Muscle layer of duodenum (tissue), 2 donors: Measurements from ENCODE around the gene C1QL1.
"Not testable (repeated sequence)": the region's sequence is repeated elsewhere in the genome, so short reads cannot be mapped to it uniquely, and the experiment has no call there.

Source experiments
- H3K27ac ChIP-seq: one replicate; pipeline ENCODE4 v1.7.0; 2013; ENCODE audit warnings: mild to moderate bottlenecking, low read length
- H3K27me3 ChIP-seq: one replicate; pipeline ENCODE4 v1.7.0; 2013; ENCODE audit warnings: low read depth, mild to moderate bottlenecking, control low read depth, low read length
- H3K36me3 ChIP-seq, 2 donors: one replicate each; pipeline ENCODE4 v1.7.0; 2013; ENCODE audit warnings: low read length in 2 of 2, control low read depth in 1 of 2, mild to moderate bottlenecking in 1 of 2; ENCODE audit not compliant: insufficient read depth in 2 of 2, control insufficient read depth in 1 of 2
- H3K4me1 ChIP-seq, 2 donors: one replicate each; pipeline ENCODE4 v1.7.0; 2013; ENCODE audit warnings: low read length in 2 of 2, mild to moderate bottlenecking in 2 of 2, control low read depth in 1 of 2, moderate library complexity in 1 of 2; ENCODE audit not compliant: insufficient read depth in 2 of 2, control insufficient read depth in 1 of 2
- H3K4me3 ChIP-seq, 2 donors: one replicate each; pipeline ENCODE4 v1.7.0; 2013; ENCODE audit warnings: low read length in 2 of 2, low read depth in 1 of 2, mild to moderate bottlenecking in 1 of 2
- H3K9me3 ChIP-seq, 2 donors: one replicate each; pipeline ENCODE4 v1.7.0; 2013; ENCODE audit warnings: low read length in 2 of 2, control low read depth in 1 of 2, mild to moderate bottlenecking in 1 of 2; ENCODE audit not compliant: control insufficient read depth in 1 of 2
- donor health status: healthy.

Gene C1QL1

DNA sequence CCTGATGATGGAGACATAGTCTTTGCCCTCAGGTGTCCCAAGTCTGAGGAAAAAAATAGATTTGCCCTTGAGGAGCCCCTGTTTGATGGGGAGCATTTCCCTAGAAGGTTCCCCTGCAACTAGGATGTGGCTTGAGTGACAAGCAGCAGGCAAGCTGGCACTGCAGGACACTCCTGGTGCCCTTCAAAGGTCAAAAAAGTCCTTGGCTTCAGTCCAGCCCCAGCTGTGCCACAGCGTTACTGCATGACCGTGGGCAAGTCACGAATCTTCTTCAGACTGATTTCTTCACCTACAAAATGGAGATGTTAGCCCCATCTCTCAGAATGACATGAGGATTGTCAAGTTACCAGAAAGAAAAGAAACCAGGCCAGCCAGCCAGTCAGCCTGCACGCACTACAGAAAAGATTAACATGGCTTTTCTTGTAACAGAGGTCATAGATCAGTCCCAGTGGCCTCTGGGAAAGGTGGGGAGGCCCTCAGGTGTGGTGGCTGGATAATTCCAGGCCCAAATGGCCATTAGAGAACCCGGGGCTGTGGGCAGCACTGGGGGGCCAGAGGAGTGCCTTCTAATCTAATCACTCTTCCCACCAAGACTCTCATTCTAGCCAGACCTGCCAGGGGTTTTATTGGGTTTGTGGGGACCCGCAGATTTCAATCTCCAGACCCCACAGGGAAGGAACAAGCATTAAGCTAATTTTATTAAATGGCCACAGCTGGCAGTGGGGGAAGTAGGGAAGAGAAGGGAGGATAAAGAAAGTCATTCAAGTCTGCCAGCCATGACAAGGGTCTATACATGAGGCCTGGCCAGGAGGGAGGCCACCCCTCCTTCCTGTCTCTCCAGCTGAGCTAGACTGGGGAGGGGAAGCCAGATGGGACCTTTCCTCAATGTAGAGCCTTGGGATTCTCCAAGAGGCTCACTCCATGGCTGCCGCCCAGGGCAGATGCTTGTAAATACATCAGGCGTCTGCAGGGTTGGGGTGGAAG lies 10.8 kb downstream of the C1QL1 start:
- no peak overlapping the region for H3K4me3 ChIP-seq
- H3K4me1 ChIP-seq: peaks cover 0 to 7% of the 10 kb centered on the region in 2 donors
- no peak overlapping the region for H3K27ac ChIP-seq
- peaks cover 7% of the 10 kb centered on the region for H3K27me3 ChIP-seq
- H3K9me3 ChIP-seq: no peaks in the 10 kb centered on the region
- no peaks in the 10 kb centered on the region for H3K36me3 ChIP-seq

GRCh38 chr17:44955674-44956425 lies 12.3 kb downstream of the C1QL1 start:
- Histone ChIP-seq H3K4me1 (peaks cover 0 to 7% of the 10 kb centered on the region in 2 donors), H3K27ac (no peak overlapping the region), H3K4me3 (no peak overlapping the region), H3K36me3 (no peaks in the 10 kb centered on the region), H3K27me3 (peaks cover 7% of the 10 kb centered on the region), H3K9me3 (no peaks in the 10 kb centered on the region)

DNA sequence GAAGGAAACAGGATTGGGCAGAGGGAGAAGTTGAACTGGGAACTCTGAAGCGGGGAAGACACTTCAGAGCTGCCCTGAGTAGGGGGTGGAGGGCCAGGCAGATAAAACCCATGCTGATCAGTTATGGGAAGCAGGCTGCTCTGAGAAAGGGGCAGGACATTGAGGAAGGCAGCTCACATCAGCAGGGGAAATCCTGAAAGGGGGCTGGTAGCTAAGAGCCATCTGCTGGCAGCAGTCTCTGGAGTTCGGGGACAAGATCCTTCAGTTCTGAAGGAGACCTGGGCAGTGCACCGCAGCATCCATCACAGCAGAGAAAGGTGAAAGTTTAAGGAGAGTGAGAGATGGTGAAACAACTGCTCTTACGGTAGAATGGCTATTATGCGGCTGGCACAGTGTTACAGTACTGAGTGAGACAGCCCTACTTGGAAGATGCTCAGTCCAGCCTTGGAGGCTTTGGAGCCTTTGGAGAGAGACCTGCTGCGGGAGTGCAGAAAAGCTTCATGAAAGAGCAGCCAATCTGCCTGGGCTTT lies 15.1 kb downstream of the C1QL1 start:
- H3K4me3 ChIP-seq: no peak overlapping the region
- H3K9me3 ChIP-seq: no peaks in the 10 kb centered on the region
- H3K27ac ChIP-seq: no peak overlapping the region
- peaks cover 0 to 3% of the 10 kb centered on the region in 2 donors for H3K4me1 ChIP-seq
- H3K27me3 ChIP-seq: no peaks in the 10 kb centered on the region
- no peaks in the 10 kb centered on the region for H3K36me3 ChIP-seq

DNA sequence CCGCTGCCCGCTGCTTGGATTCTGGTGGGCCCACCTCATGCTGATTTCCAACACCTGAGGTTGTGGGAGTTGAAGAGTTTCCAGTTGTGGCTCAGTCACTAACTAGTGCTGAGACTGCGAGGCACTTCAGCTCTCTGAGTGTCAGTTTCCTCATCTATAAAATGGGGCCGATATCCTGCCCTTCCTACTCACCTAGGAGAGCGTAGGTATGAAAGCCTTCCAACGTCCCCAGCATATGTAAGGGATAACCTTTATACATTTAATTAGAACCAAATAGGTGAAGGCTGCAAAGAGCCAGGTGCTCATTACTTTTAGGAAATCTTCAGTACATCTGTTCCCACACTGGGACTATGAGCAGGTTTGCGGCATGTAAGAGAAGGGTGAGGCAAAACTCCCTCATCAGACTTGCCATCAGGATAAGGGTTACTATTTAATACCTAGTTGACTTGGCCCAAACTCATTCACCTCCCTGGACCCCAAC lies 19.7 kb downstream of the C1QL1 start:
- no peaks in the 10 kb centered on the region for H3K36me3 ChIP-seq
- H3K4me1 ChIP-seq: peaks cover 0 to 10% of the 10 kb centered on the region in 2 donors
- H3K9me3 ChIP-seq: no peaks in the 10 kb centered on the region
- peak overlapping the region; percentile 74 to 80 for H3K4me3 ChIP-seq
- H3K27ac ChIP-seq: no peak overlapping the region
- no peaks in the 10 kb centered on the region for H3K27me3 ChIP-seq

- H3K36me3 ChIP-seq: no peaks in the 10 kb centered on the region
- peak within 1 kb of the TSS; percentile 24 for H3K27ac ChIP-seq
- H3K4me3 ChIP-seq: peak within 1 kb of the TSS; percentile 74 to 80
- H3K27me3 ChIP-seq: no peaks in the 10 kb centered on the region
- no peaks in the 10 kb centered on the region for H3K9me3 ChIP-seq
- H3K4me1 ChIP-seq: peaks cover 0 to 10% of the 10 kb centered on the region in 2 donors
Measured at GRCh38 chr17:44947461-44948314, 20.4 kb downstream of the C1QL1 start, which contains the start of gene KIF18B. KIF18B (minus strand) TSS chr17:44947773; CDS start chr17:44936344, 11,429 bp downstream.

- H3K27ac ChIP-seq, H3K27me3 ChIP-seq, H3K9me3 ChIP-seq, H3K4me1 ChIP-seq, H3K4me3 ChIP-seq, H3K36me3 ChIP-seq: not testable (repeated sequence)
Measured at GRCh38 chr17:44945652-44946051, 22.5 kb downstream of the C1QL1 start.

GRCh38 chr17:44942456-44942855 lies 25.6 kb downstream of the C1QL1 start:
- Histone ChIP-seq H3K4me1 (peaks cover 0 to 5% of the 10 kb centered on the region in 2 donors), H3K27ac (no peak overlapping the region), H3K4me3 (no peak overlapping the region), H3K9me3 (no peaks in the 10 kb centered on the region), H3K36me3 (no peaks in the 10 kb centered on the region), H3K27me3 (no peaks in the 10 kb centered on the region)

DNA sequence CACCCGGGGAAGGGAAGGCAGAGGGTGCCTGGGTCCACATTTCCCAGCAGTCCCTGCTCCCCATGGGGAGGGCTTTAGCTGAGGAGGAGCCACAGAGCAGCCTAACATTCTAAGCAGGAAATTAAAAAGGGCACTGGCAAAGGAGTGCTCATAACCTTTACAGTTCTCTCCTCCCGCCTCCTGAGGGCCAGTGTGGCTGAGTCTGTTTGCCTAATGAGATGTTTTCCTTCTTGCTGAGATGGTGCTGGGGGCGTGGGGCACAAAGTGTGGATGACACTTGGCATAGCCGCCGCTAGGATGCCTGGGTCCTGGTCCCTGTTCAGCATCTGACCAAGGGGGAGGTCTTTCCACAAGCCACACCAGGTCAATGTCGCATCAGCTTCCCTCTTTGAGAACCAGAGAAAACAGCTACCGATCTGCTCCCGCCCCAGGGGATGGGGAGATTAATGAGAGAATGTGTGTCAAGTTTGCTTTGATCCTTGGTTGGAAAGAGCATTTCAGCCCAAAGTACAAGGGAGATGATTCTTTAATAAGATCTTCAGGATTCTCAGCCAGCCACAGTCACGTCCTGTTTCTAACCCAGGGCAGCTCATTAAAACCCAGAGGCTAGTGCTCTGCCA lies 26.3 kb downstream of the C1QL1 start:
- Histone ChIP-seq H3K4me3 (no peak overlapping the region), H3K4me1 (no peaks in the 10 kb centered on the region), H3K9me3 (no peaks in the 10 kb centered on the region), H3K27ac (no peak overlapping the region), H3K36me3 (no peaks in the 10 kb centered on the region), H3K27me3 (no peaks in the 10 kb centered on the region)

DNA sequence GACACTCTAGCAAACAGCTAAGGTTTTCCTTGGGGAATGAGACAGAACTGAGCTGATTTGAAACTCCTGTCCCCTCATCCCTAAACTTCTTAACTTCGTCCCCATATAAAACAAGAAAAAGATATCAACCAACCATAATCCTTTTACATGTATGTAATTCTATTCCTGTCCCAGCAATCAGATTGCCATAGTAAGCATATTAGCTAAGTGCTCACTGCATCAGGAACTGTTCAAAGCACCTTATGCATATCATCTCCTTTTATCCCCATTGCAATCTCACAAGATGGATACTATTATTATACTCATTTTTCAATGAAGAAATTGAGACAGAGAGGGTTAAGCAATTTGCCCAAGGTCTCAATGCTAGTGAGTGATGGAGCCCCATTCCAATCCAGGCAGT lies 27.3 kb downstream of the C1QL1 start:
- Histone ChIP-seq H3K4me1 (no peaks in the 10 kb centered on the region), H3K27ac (no peak overlapping the region), H3K36me3 (no peaks in the 10 kb centered on the region), H3K4me3 (no peak overlapping the region), H3K9me3 (no peaks in the 10 kb centered on the region), H3K27me3 (no peaks in the 10 kb centered on the region)

DNA sequence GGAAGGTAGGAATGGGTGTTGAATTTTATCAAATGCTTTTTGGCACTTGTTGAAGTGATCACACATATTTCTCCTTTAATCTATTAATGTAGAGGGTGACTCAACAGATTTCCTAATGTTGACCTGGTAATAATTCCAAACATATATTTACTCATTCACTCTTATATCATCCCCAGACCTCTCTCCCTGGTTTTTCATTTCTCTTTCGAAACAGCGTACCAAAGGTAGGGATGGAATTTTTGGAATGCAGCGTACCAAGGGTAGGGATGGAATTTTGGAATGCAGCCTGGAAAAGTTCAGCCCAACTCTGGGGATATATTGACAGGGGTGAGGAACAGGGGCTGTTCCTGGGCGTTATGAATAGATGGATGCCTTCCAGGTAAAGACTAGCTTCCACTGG lies 27.8 kb downstream of the C1QL1 start:
- H3K9me3 ChIP-seq: no peaks in the 10 kb centered on the region
- no peaks in the 10 kb centered on the region for H3K4me1 ChIP-seq
- no peaks in the 10 kb centered on the region for H3K27me3 ChIP-seq
- no peaks in the 10 kb centered on the region for H3K36me3 ChIP-seq
- no peak overlapping the region for H3K4me3 ChIP-seq
- no peak overlapping the region for H3K27ac ChIP-seq
